AG09319 (cell line): Measurements from ENCODE around the gene PUM2.

Experiments used
- DNase-seq: peaks from one replicate; pipeline ENCODE4 v3.0.0-alpha.2; 2010; ENCODE audit warnings: low read depth; ENCODE audit errors: extremely low read depth
- CTCF ChIP-seq: IDR thresholded peaks from 2 replicates; pipeline ENCODE4 v1.5.1; 2011; ENCODE audit warnings: low read depth, mild to moderate bottlenecking, inconsistent platforms, low read length, moderate library complexity

Gene PUM2

DNA sequence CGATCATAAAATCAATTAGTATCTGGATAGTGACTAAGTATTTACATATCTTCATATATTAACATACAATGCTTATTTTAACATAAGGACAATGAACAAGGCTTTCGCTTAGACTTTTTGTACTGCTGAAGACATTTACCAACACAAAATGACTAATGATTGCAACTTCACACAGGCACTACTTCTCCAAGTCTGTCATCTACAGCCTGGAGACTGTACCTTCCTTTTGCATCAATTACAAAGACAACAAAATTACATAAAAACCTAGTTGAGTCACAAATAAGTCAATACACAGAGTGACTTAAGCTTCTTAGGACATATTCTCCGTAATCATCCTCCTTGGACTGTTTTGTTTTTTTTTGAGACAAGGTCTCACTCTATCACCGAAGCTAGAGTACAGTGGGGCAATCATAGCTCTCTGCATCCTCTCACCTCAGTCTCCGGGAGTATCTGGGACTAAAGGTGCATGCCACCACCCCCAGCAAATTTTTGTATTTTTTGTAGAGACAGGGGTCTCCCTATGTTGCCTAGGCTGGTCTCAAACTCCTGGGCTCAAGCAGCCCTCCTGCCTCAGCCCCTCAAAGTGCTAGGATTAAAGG lies 15.9 kb downstream of the PUM2 start:
- DNase-seq, result no peak
- TF ChIP-seq CTCF, result no peak

- no peak for DNase-seq
- no peak for TF ChIP-seq CTCF
Observed at GRCh38 chr2:20333738-20334137, 16.9 kb downstream of the PUM2 start.

GRCh38 chr2:20330192-20330591 lies 20.5 kb downstream of the PUM2 start:
- no peak for DNase-seq
- no peak for TF ChIP-seq CTCF

- no peak for TF ChIP-seq CTCF
- DNase-seq, result no peak
Observed at GRCh38 chr2:20327370-20327769, 23.3 kb downstream of the PUM2 start.

DNA sequence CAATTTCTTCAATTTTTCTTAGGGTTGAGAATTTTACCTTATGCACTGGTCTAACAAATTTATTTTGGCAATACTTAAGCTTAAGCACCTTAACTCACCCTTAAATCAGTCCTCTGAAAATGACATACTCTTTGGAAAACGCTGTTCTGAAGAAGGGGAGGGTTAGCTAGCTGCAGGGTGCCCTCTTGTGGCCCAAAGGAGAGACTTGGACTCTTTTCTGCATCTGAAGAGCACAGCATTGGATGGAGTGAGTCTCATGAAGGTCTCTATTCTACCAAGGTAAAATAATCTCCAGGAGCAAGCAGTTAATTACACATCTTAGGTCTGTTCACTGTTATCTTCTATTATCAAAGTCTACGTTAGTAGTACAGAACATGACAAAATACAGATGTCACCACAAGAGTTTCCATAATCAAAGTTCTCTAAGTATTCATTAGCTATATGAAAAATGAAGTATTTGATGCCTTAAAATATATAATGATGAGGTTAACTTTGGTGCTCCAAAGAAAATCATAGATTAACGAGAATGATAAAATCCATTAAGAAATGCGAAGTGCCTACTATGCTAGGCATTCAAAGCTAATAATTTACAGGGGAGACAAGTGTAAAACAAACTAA lies 24.4 kb downstream of the PUM2 start:
- TF ChIP-seq CTCF, result peak; percentile 93
- peak; percentile 19 for DNase-seq

DNA sequence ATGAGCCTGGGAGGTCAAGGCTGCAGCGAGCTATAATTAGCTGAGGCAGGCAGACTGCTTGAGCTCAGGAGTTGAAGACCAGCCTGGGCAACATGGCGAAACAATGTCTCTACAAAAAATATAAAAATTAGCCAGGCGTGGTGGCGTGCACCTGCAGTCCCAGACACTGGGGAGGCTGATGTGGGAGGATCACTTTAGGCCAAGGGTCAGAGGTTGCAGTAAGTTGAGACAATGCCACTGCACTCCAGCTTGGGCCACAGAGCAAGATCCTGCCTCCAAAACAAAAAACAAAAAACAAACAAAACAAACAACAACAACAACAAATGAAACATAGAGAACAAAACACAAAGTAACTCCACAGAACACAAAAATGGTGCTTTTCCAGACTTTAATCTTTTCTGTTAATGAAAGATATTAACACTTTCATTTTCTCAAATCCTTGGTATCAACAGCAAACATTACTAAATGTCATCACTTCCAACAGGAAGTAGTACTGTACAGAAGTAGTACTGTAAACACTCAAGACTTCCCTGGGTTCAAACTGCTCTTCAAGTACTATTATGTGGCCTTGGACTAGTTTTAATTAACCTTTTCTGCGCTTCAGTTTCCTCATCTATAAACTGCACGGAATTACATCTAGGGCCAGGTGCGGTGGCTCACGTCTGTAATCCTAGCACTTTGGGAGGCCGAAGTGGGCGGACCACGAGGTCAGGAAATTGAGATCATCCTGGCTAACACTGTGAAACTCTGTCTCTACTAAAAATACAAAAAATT lies 27.9 kb downstream of the PUM2 start:
- TF ChIP-seq CTCF, result no peak
- no peak for DNase-seq

GRCh38 chr2:20317690-20318089 lies 33.0 kb downstream of the PUM2 start:
- no peak for TF ChIP-seq CTCF
- DNase-seq, result no peak
